ENCODE data around the gene B4GALNT4. TPM values are rescaled to one million over a fixed set of nuclear protein-coding genes. Genes with fewer than 3 reads are reported as not detected.
"Not testable (repeated sequence)": the region's sequence is repeated elsewhere in the genome, so short reads cannot be mapped to it uniquely, and the experiment has no call there.

The B4GALNT4 gene
- polyA plus RNA-seq, 1 experiment, result 5.4 TPM

GRCh38 chr11:329886-330253 lies 39.4 kb upstream of the B4GALNT4 start:
- CTCF ChIA-PET, result interaction anchor here (1.1 kb wide), 1 partner anchor 11 kb away, joined by 3 read pairs; no protein-coding TSS in a partner anchor

GRCh38 chr11:330307-330693 lies 39.0 kb upstream of the B4GALNT4 start:
- ChIA-PET CTCF (no interaction called here), POLR2A (no interaction called here)
- TF ChIP-seq CTCF (IDR thresholded peaks at IDR 0.05; ENCODE audit: insufficient read depth, low read depth, low read length), result no peak
- Histone ChIP-seq H3K36me3 (ENCODE audit: control insufficient read depth, insufficient read depth, low read length) (no peaks in the 10 kb centered on the region), H3K4me3 (ENCODE audit: low read depth, low read length) (no peak overlapping the region), H3K27me3 (ENCODE audit: control insufficient read depth, insufficient read depth, low read length) (no peaks in the 10 kb centered on the region)
- DNase-seq (ENCODE audit: low read depth), result no peak

More at GRCh38 chr11:329886-330253, 39.4 kb upstream of the B4GALNT4 start:
- TF ChIP-seq CTCF (IDR thresholded peaks at IDR 0.05; ENCODE audit: insufficient read depth, low read depth, low read length), result no peak
- Histone ChIP-seq H3K36me3 (ENCODE audit: control insufficient read depth, insufficient read depth, low read length) (no peaks in the 10 kb centered on the region), H3K27me3 (ENCODE audit: control insufficient read depth, insufficient read depth, low read length) (no peaks in the 10 kb centered on the region), H3K4me3 (ENCODE audit: low read depth, low read length) (no peak overlapping the region)
- POLR2A ChIA-PET, result no interaction called here
- no peak for DNase-seq (ENCODE audit: low read depth)

- H3K36me3 ChIP-seq (ENCODE audit: control insufficient read depth, insufficient read depth, low read length), result no peaks in the 10 kb centered on the region
- no peak for DNase-seq (ENCODE audit: low read depth)
- no peak overlapping the region for H3K4me3 ChIP-seq (ENCODE audit: low read depth, low read length)
- ChIA-PET CTCF (no interaction called here), POLR2A (no interaction called here)
- no peak for TF ChIP-seq CTCF (IDR thresholded peaks at IDR 0.05; ENCODE audit: insufficient read depth, low read depth, low read length)
- H3K27me3 ChIP-seq (ENCODE audit: control insufficient read depth, insufficient read depth, low read length), result no peaks in the 10 kb centered on the region
Measured at GRCh38 chr11:330694-331357, 38.5 kb upstream of the B4GALNT4 start.

GRCh38 chr11:331358-332060 lies 37.8 kb upstream of the B4GALNT4 start:
- no peak for TF ChIP-seq CTCF (IDR thresholded peaks at IDR 0.05; ENCODE audit: insufficient read depth, low read depth, low read length)
- ChIA-PET POLR2A (no interaction called here), CTCF (no interaction called here)
- Histone ChIP-seq H3K4me3 (ENCODE audit: low read depth, low read length) (no peak overlapping the region), H3K36me3 (ENCODE audit: control insufficient read depth, insufficient read depth, low read length) (no peaks in the 10 kb centered on the region), H3K27me3 (ENCODE audit: control insufficient read depth, insufficient read depth, low read length) (no peaks in the 10 kb centered on the region)
- no peak for DNase-seq (ENCODE audit: low read depth)

- no peak for DNase-seq (ENCODE audit: low read depth)
- Histone ChIP-seq H3K27me3 (ENCODE audit: control insufficient read depth, insufficient read depth, low read length) (no peaks in the 10 kb centered on the region), H3K36me3 (ENCODE audit: control insufficient read depth, insufficient read depth, low read length) (no peaks in the 10 kb centered on the region), H3K4me3 (ENCODE audit: low read depth, low read length) (no peak overlapping the region)
- POLR2A ChIA-PET, result no interaction called here
- CTCF ChIA-PET, result interaction anchor here (0.9 kb wide), 1 partner anchor 9 kb away, joined by 3 read pairs; no protein-coding TSS in a partner anchor
- TF ChIP-seq CTCF (IDR thresholded peaks at IDR 0.05; ENCODE audit: insufficient read depth, low read depth, low read length), result no peak
Measured at GRCh38 chr11:332651-333480, 36.4 kb upstream of the B4GALNT4 start.

- CTCF ChIA-PET, result interaction anchor here (0.9 kb wide), 1 partner anchor 20 kb away, joined by 4 read pairs; no protein-coding TSS in a partner anchor
- POLR2A ChIA-PET; H3K4me3 ChIP-seq (ENCODE audit: low read depth, low read length); H3K36me3 ChIP-seq (ENCODE audit: control insufficient read depth, insufficient read depth, low read length); H3K27me3 ChIP-seq (ENCODE audit: control insufficient read depth, insufficient read depth, low read length); DNase-seq (ENCODE audit: low read depth): not testable (repeated sequence)
Measured at GRCh38 chr11:333616-334263, 35.6 kb upstream of the B4GALNT4 start.
